HG03439 (cell line): Measurements from ENCODE around the gene PRDM13.
"Not testable (repeated sequence)": the region's sequence is repeated elsewhere in the genome, so short reads cannot be mapped to it uniquely, and the experiment has no call there.

ENCODE experiments used
- ATAC-seq: cut with Tn5 transposase; IDR thresholded peaks from one replicate; pipeline ENCODE4 v1.9.1; 2021; ENCODE audit warnings: mild to moderate bottlenecking, moderate library complexity; ENCODE audit not compliant: unreplicated experiment

PRDM13 gene

GRCh38 chr6:99606656-99607415, at the start of gene PRDM13:
Gene PRDM13 (plus strand): TSS chr6:99606833. CDS start chr6:99607035, 202 bp downstream.
- ATAC-seq = no peak

GRCh38 chr6:99559057-99559456, 47.6 kb upstream of the PRDM13 start:
- no peak for ATAC-seq

GRCh38 chr6:99560668-99561067, 46.0 kb upstream of the PRDM13 start:
- ATAC-seq = no peak

- ATAC-seq = no peak
These were observed 43.4 kb upstream of the PRDM13 start for GRCh38 chr6:99563056-99563723.

GRCh38 chr6:99568103-99568933, 38.3 kb upstream of the PRDM13 start, which contains the start of gene CCNC:
Gene CCNC (minus strand): TSS chr6:99568660. CDS start chr6:99568527, 133 bp downstream.
- ATAC-seq = peak; percentile 99

- no peak for ATAC-seq
These were observed 32.5 kb upstream of the PRDM13 start for GRCh38 chr6:99573980-99574617.

- ATAC-seq = no peak
These were observed 30.9 kb upstream of the PRDM13 start for GRCh38 chr6:99575544-99576227.

- no peak for ATAC-seq
These were observed 26.9 kb upstream of the PRDM13 start for GRCh38 chr6:99579781-99580180.

GRCh38 chr6:99587792-99588191, 18.8 kb upstream of the PRDM13 start:
- no peak for ATAC-seq

GRCh38 chr6:99588618-99589289, 17.9 kb upstream of the PRDM13 start:
- ATAC-seq = peak; percentile 92

GRCh38 chr6:99589290-99589672, 17.4 kb upstream of the PRDM13 start:
- peak; percentile 23 for ATAC-seq

GRCh38 chr6:99589907-99590493, 16.6 kb upstream of the PRDM13 start:
- ATAC-seq = no peak

GRCh38 chr6:99590728-99591672, 15.6 kb upstream of the PRDM13 start:
- no peak for ATAC-seq

GRCh38 chr6:99591673-99592364, 14.8 kb upstream of the PRDM13 start:
- no peak for ATAC-seq

GRCh38 chr6:99592900-99593299, 13.7 kb upstream of the PRDM13 start:
- no peak for ATAC-seq

- not testable (repeated sequence) for ATAC-seq
These were observed 11.9 kb upstream of the PRDM13 start for GRCh38 chr6:99594696-99595095.

GRCh38 chr6:99602520-99603420, 3.9 kb upstream of the PRDM13 start:
- peak; percentile 30 for ATAC-seq
